Endothelial cell of umbilical vein (primary cell): Measurements from ENCODE around the gene NPPC. TPM values are rescaled to one million over a fixed set of nuclear protein-coding genes. Genes with fewer than 3 reads are reported as not detected.
"Not testable (repeated sequence)": the region's sequence is repeated elsewhere in the genome, so short reads cannot be mapped to it uniquely, and the experiment has no call there.

ENCODE experiments used
- BruUV-seq: library from RNA; stranded (reverse); fragments of 400-500 nt; replicated peaks from 2 replicates; lab custom pipeline; 2021; lab: Mats Ljungman, UMichigan
- CTCF ChIA-PET: fragments of 300-600, 350-600 bp; sonication (Branson Sonifier 250); formaldehyde crosslinking; loops from one replicate; lab custom pipeline; 2021; ENCODE audit warnings: antibody characterized with exemption, inconsistent platforms; lab: Charles Lee
- POLR2A ChIA-PET: fragments of 300-600, 350-600 bp; sonication (Branson Sonifier 250); formaldehyde crosslinking; loops from one replicate; lab custom pipeline; 2021; ENCODE audit warnings: antibody characterized with exemption, inconsistent platforms; lab: Charles Lee
- DNase-seq: peaks from one replicate; pipeline ENCODE4 v3.0.0-alpha.2; 2011; ENCODE audit warnings: low read depth, low spot score
- FAIRE-seq: peaks from 2 replicates; lab custom pipeline; 2011; peaks lifted over from hg19 to GRCh38; lab: Jason Lieb, UNC
- H2AFZ ChIP-seq: 2 replicates; pipeline ENCODE4 v1.6.0; 2012; ENCODE audit warnings: low read depth, low read length, control low read depth, inconsistent platforms
- H3K27ac ChIP-seq: 2 replicates; pipeline ENCODE4 v1.5.1; 2011; ENCODE audit warnings: low read depth, mild to moderate bottlenecking, control low read depth, low read length, moderate library complexity; ENCODE audit not compliant: insufficient read depth
- H3K27me3 ChIP-seq, 2 experiments: 2 replicates each; pipeline versions ENCODE4 v1.6.0 to v1.6.1; 2011; ENCODE audit warnings: low read length in 2 of 2, mixed read lengths in 1 of 2; ENCODE audit not compliant: control insufficient read depth in 2 of 2, insufficient read depth in 2 of 2
- H3K36me3 ChIP-seq, 2 experiments: 2 replicates in 1 of 2; 3 replicates in 1 of 2; pipeline ENCODE4 v1.5.1; 2011; ENCODE audit warnings: low read length in 2 of 2, mild to moderate bottlenecking in 1 of 2, moderate library complexity in 1 of 2; ENCODE audit not compliant: control insufficient read depth in 2 of 2, insufficient read depth in 2 of 2; ENCODE audit errors: extremely low read depth in 1 of 2
- H3K4me1 ChIP-seq: 3 replicates; pipeline ENCODE4 v1.5.1; 2011; ENCODE audit warnings: mild to moderate bottlenecking, low read length; ENCODE audit not compliant: control insufficient read depth, insufficient read depth; ENCODE audit errors: extremely low read depth
- H3K4me2 ChIP-seq: 2 replicates; pipeline ENCODE4 v1.6.1; 2011; ENCODE audit warnings: low read length, control low read depth, mixed read lengths; ENCODE audit not compliant: insufficient read depth
- H3K4me3 ChIP-seq, 3 experiments: fragments of 200-600 bp in 1 of 3; sonication (generic), shearing (Covaris generic) in 1 of 3; replicated peaks in 1 of 3; 2 replicates each; pipeline ENCODE4 v1.5.1; 2011 to 2016; ENCODE audit warnings: control low read depth in 3 of 3, low read length in 3 of 3, mild to moderate bottlenecking in 2 of 3, inconsistent platforms in 1 of 3, low read depth in 1 of 3, moderate library complexity in 1 of 3; ENCODE audit not compliant: insufficient read depth in 1 of 3
- H3K79me2 ChIP-seq: 2 replicates; pipeline ENCODE4 v1.6.0; 2012; ENCODE audit warnings: low read length, inconsistent platforms; ENCODE audit not compliant: control insufficient read depth, insufficient read depth
- H3K9ac ChIP-seq: replicated peaks from 2 replicates; pipeline ENCODE3; 2011; ENCODE audit warnings: low read length, control low read depth; ENCODE audit not compliant: insufficient read depth; ENCODE audit errors: extremely low read depth
- H3K9me1 ChIP-seq: replicated peaks from 3 replicates; pipeline ENCODE4 v1.6.0; 2011; ENCODE audit warnings: mild to moderate bottlenecking, low read length; ENCODE audit not compliant: control insufficient read depth, insufficient read depth; ENCODE audit errors: extremely low read depth
- H3K9me3 ChIP-seq: replicated peaks from 2 replicates; pipeline ENCODE4 v1.5.1; 2012; ENCODE audit warnings: low read length, inconsistent platforms; ENCODE audit not compliant: control insufficient read depth, insufficient read depth
- H4K20me1 ChIP-seq: replicated peaks from 2 replicates; pipeline ENCODE3; 2011; ENCODE audit warnings: mild to moderate bottlenecking, low read length; ENCODE audit not compliant: control insufficient read depth, insufficient read depth; ENCODE audit errors: extremely low read depth
- EZH2 ChIP-seq: IDR thresholded peaks from 2 replicates; pipeline ENCODE4 v1.6.1; 2012; ENCODE audit warnings: borderline replicate concordance, low read depth, mild to moderate bottlenecking, moderate library complexity, low read length, inconsistent platforms; ENCODE audit not compliant: severe bottlenecking
- FOS ChIP-seq: IDR thresholded peaks from 2 replicates; pipeline ENCODE4 v1.6.1; 2011; ENCODE audit warnings: mild to moderate bottlenecking, low read length, moderate library complexity, borderline replicate concordance; ENCODE audit not compliant: insufficient read depth
- GATA2 ChIP-seq: IDR thresholded peaks from 2 replicates; pipeline ENCODE4 v1.7.0; 2011; ENCODE audit warnings: low read depth, mild to moderate bottlenecking, moderate library complexity, mixed read lengths, low read length; ENCODE audit not compliant: insufficient read length, insufficient read depth
- JUN ChIP-seq: IDR thresholded peaks from 2 replicates; pipeline ENCODE4 v1.6.1; 2011; ENCODE audit warnings: borderline replicate concordance, low read depth; ENCODE audit not compliant: insufficient read length, insufficient read depth
- MAX ChIP-seq: IDR thresholded peaks from 2 replicates; pipeline ENCODE4 v1.6.1; 2011; ENCODE audit not compliant: insufficient read depth, insufficient read length
- MYC ChIP-seq: IDR thresholded peaks from one replicate; pipeline ENCODE4 v1.6.1; 2011; ENCODE audit warnings: mild to moderate bottlenecking, low read depth, low read length
- POLR2A ChIP-seq: IDR thresholded peaks from 2 replicates; pipeline ENCODE4 v1.6.1; 2012; ENCODE audit warnings: low read depth, mild to moderate bottlenecking, control low read depth, low read length
- POLR2AphosphoS5 ChIP-seq: IDR thresholded peaks from 2 replicates; pipeline ENCODE4 v1.6.1; 2012; ENCODE audit warnings: low read depth, mild to moderate bottlenecking, control low read depth, low read length, moderate library complexity; ENCODE audit not compliant: insufficient read depth
- dilution Hi-C: fragments of 300-500 bp; cut with MboI; formaldehyde crosslinking; loops from one replicate; pipeline ENCODE4 v1.15.0; 2019; ENCODE audit warnings: low sequenced_read_pairs; ENCODE audit not compliant: extremely low pct_ligation_motif_present
- intact Hi-C: fragments of 100-400 bp; cut with micrococcal nuclease; formaldehyde crosslinking; loops from one replicate; pipeline ENCODE4 v1.10.0; 2022
- polyA plus RNA-seq, 4 experiments: library from polyadenylated mRNA; depleted of rRNA in 3 of 4; stranded (reverse) in 3 of 4; unstranded in 1 of 4; fragments of >200 nt; gene quantifications; 2 replicates each; pipeline versions ENCODE4 v1.2.1 to v1.2.3, GENCODE V29; 2011 to 2012; ENCODE audit warnings: missing spikeins in 1 of 4
- total RNA-seq: library from RNA; stranded (reverse); gene quantifications from 2 replicates; pipeline ENCODE4 v1.2.3, GENCODE V29; 2021

NPPC gene
- total and polyA plus RNA-seq, 2 donors (not counting 3 experiments of a cell fraction or from before 2014, with no cell fraction given): not detected

- Histone ChIP-seq H3K9me1 (no peaks in the 10 kb centered on the region), H4K20me1 (no peaks in the 10 kb centered on the region), H3K9me3 (no peaks in the 10 kb centered on the region), H3K27ac (no peak overlapping the region), H3K4me3 (no peak overlapping the region), H3K27me3 (peaks cover 0 to 2% of the 10 kb centered on the region in 2 experiments), H3K79me2 (no peaks in the 10 kb centered on the region), H3K9ac (no peak overlapping the region), H3K36me3 (no peaks in the 10 kb centered on the region), H2AFZ (no peak overlapping the region), H3K4me1 (no peaks in the 10 kb centered on the region), H3K4me2 (no peak overlapping the region)
- no peak for DNase-seq
- BruUV-seq: no TSS peak
- dilution Hi-C loops (no loop called here), intact Hi-C loops (no loop called here)
- ChIA-PET POLR2A (no interaction called here), CTCF (no interaction called here)
- no peak for TF ChIP-seq GATA2
- no peak for TF ChIP-seq FOS
- no peak for TF ChIP-seq POLR2A
- TF ChIP-seq POLR2AphosphoS5: no peak
- no peak for TF ChIP-seq MAX
- TF ChIP-seq JUN: no peak
- FAIRE-seq: no peak
These were observed 25.3 kb upstream of the NPPC start for GRCh38 chr2:231951452-231952035.

GRCh38 chr2:231947694-231948093, 21.5 kb upstream of the NPPC start:
- intact Hi-C loops: no loop called here
- FAIRE-seq: no peak

GRCh38 chr2:231947112-231947511, 20.9 kb upstream of the NPPC start:
- H3K79me2 ChIP-seq, H3K27ac ChIP-seq, FAIRE-seq, H4K20me1 ChIP-seq, dilution Hi-C loops, H3K9ac ChIP-seq, H3K4me1 ChIP-seq, intact Hi-C loops, H3K36me3 ChIP-seq, H3K4me2 ChIP-seq, H3K4me3 ChIP-seq, POLR2A ChIA-PET, BruUV-seq, DNase-seq, H3K27me3 ChIP-seq, H3K9me1 ChIP-seq, H2AFZ ChIP-seq, H3K9me3 ChIP-seq: not testable (repeated sequence)
- CTCF ChIA-PET: interaction anchor here (1.3 kb wide), 1 partner anchor 22 kb away, joined by 3 read pairs; no protein-coding TSS in a partner anchor

More at GRCh38 chr2:231947694-231948093, 21.5 kb upstream of the NPPC start:
- no peaks in the 10 kb centered on the region for H4K20me1 ChIP-seq
- DNase-seq: no peak
- peaks cover 0 to 4% of the 10 kb centered on the region in 2 experiments for H3K27me3 ChIP-seq
- no TSS peak for BruUV-seq
- H2AFZ ChIP-seq: no peak overlapping the region
- H3K4me2 ChIP-seq: no peak overlapping the region
- no peak overlapping the region for H3K4me3 ChIP-seq
- H3K79me2 ChIP-seq: no peaks in the 10 kb centered on the region
- dilution Hi-C loops: no loop called here
- no peak overlapping the region for H3K9ac ChIP-seq
- ChIA-PET CTCF (no interaction called here), POLR2A (no interaction called here)
- H3K4me1 ChIP-seq: no peaks in the 10 kb centered on the region
- no peaks in the 10 kb centered on the region for H3K9me1 ChIP-seq
- no peaks in the 10 kb centered on the region for H3K9me3 ChIP-seq
- TF ChIP-seq EZH2 (no peak), JUN (no peak), MYC (no peak)
- H3K36me3 ChIP-seq: no peaks in the 10 kb centered on the region
- H3K27ac ChIP-seq: no peak overlapping the region
